ENCODE data around the gene RTN4RL2.

The RTN4RL2 gene

DNA sequence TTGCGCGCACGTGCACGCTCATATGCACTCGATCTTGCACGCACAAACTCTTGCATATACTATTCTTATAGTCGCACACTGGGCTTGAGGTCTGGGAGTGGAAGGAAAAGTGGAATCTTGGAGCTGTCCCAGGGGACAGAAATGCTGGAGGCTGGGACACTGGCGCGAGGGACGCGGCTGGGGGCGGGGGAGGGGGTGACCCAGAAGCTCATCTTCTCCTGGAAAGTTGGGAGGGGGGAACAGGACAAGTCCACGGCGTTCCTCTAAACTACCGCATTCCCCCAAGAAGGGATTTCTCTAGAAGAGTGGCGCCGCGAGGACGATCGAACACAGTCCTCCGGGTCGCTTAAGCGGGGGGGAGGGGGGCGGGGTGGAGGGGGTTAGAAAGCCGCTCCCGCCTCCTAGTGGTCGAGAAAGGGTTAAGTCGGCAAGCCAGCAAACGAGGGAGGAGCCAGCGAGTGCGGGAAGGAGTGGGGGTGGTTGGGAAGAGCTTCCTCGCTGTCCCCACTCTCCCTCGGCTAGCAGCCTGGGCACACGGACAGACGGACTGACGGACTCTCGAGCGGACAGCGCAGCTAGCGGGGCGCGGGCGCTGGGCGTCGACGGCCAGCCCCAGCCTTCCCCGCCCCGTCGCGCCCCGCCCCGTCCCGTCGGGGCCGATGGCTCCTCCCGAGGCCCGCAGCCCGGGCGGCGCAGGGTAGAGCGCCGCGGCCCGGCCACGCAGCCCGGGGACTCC lies at the start of gene RTN4RL2:
TSS of gene RTN4RL2 (plus strand) at position 507 of the 736 bp plus-strand sequence. CDS start 338 bp downstream, outside the sequence.
- intact Hi-C loops (cut with DNase I) = no loop called here
- DNase-seq = peak in 1 of 42 donors; percentile 38

DNA sequence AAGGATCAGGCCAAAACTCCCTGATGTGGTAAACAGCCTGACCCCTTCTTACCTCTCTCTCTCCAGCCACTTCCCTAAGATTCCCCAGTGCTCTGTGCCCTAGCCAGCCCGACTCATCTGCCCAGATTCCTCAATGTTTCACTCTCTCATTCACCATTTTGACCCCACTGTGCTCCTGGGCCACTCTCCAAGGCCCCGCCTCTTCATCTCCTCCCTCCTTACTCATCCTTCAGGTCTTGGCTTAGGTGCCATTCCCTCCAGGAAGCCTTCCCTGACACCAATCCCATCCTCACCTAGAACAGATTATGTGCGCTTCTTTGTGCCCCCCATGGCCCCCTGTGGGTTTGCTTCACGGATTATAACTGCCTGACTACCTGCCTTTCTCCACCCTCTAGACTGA lies 46.6 kb upstream of the RTN4RL2 start:
- DNase-seq = no peak
- intact Hi-C loops (cut with DNase I) = no loop called here

DNA sequence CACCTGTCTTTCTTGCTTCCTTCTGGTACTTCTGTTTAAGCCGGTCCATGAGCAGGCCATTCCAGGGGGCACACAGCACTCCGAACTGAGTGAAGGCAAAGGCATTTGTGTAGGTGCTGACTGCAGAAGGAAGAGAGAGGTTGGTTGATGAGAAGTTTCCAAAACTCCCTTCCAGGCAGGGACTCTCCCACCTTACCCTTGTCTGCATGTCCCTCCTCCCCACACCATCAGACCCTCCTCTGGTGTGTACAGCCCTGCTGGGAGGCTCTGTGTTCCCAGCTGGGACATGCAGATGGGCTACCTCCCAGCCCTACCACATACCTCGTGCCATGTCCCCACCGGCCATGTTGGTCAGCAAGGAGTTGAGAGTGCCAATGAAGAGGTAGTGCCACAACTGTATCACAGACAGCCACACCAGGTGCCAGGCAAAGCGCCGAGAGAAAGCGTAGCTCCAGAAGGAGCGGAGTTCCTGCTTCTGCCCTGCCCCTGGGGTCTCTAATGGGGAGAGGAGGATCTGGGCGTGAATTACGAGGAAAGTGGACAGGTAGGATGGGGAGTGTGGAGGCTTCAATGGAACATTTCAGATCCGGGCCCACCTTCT lies 45.6 kb upstream of the RTN4RL2 start:
- intact Hi-C loops (cut with DNase I) = no loop called here
- DNase-seq = no peak

DNA sequence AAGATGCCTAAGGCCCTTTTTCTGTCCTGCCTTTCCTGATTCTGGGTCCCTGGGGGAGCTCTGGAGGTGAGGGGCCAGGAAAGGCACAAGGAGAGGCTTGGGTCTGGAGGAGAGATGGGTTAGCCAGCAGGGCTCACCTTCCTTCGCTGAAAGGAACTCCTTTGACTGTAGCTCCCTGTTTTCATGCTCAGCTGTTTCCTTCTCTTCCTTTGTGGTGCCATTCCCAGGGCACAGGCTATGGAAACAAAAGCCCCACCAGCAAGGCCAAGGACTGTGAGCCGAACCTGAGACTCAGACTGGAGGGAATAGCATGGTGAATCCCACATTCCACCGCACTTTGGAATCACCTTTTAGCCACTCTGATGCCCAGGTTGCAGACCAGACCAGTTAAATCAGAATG lies 43.9 kb upstream of the RTN4RL2 start:
- intact Hi-C loops (cut with DNase I) = no loop called here
- DNase-seq = no peak

DNA sequence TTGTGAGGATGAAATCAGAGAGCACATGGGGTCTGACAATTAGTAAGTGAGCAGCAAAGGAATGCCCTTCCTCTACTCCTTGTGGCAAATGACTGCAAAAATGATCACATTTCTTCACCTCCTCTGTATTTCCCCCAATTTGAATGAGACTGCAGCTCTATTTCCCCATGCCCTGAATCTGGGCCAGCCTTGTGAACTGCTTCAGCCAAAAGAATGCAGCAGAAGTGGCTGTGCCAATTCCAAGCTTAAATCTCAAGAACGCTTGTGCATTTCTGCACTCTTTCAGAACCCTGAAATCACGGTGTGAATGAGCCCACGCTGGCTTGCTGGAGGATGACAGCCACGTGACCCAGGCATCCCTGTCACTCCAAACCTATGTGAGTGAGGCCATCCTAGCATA lies 43.3 kb upstream of the RTN4RL2 start:
- peak in 1 of 42 donors; percentile 8 for DNase-seq
- intact Hi-C loops (cut with DNase I) = no loop called here

DNA sequence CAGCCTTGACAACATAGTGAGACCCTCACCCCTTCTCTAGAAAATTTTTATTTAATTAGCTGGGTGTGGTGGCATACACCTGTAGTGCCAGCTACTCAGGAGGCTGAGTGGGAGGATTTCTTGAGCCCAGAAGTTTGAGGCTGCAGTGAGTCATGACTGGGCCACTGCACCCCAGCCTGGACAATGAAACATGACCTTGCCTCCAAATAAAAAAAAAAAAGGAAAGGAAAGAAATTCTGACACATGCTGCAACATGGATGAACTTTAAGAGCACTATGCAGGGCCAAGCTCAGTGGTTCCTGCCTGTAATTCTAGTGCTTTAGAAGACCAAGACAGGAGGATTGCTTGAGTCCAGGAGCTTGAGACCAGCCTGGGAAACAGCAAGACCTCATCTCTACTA lies 42.2 kb upstream of the RTN4RL2 start:
- intact Hi-C loops (cut with DNase I) = no loop called here
- DNase-seq = no peak

DNA sequence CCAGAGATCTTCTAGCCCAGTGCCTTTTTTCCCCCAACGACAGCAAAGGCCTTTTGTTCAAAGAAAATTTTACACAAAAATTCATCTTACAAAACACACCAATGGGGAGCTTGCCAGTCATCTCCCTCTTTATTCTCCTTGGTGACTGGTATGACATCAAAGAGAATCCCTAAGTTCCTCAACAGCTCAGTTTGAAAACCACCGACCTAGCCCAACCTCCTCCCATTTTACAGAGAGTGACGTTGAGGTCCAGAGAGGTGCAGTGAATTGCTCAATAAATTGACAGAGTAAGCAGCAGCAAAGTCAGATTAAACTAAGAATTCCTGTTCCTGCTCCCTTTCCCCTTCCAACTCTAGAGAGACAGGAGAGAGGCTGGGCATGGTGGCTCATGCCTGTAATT lies 41.2 kb upstream of the RTN4RL2 start:
- no peak for DNase-seq
- intact Hi-C loops (cut with DNase I) = no loop called here

DNA sequence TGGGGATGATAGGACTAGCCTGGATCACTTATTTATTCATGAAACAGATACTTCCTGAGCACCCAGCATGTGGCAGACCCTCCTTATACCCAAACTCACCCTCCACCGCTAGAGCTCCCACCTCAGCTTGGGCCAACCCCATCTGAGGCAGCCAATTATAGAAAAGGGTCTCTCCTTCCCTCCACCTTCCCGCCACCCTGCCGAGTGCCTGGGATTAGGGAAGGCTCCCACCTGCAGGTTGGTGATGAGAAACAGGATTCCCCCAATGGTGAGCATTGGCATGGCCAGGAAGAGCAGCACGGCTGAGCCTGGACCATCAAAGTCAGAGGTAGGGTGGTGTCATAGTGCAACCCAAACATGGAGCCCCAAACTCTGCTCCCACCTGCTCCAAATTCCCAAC lies 39.3 kb upstream of the RTN4RL2 start:
- intact Hi-C loops (cut with DNase I) = no loop called here

DNA sequence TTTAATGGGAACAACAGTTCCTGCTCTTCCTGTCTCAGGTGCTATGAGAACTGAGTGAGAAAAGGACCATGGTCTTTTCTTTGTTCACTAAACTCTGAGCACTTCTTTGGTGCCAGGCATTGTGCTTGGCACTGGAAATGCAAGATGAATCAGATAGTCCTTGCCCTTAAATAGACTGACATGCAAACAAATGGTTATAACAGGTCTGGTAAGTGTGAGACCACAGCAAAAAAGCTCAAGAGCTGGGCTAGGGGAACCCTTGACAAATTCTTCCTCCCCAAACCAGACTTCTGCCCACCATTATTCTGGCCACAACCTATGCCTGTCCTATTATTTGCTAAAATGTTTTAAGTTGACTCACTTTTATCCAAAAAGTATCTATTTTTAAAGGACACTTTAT lies 38.5 kb upstream of the RTN4RL2 start:
- intact Hi-C loops (cut with DNase I) = no loop called here
- no peak for DNase-seq

More for the DNA sequence above, 39.3 kb upstream of the RTN4RL2 start:
- no peak for DNase-seq

DNA sequence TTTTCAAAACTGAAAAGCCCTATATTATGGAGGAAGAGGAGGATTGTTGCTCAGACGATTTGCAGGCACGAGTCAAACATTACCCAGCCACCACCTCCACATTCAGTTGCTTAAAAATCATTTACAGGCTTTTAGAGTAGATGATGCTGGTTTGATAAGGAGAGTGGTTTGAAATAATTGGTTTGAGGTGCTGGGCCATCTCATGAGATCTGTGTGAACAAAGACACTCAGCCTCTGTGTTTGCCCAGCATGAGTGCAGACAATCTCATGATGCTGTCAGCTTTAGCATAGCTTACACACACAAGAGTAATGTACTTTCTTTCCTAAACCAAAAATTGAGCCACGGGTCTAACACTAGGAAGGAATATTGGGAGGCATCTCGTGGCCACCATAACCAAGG lies 37.7 kb upstream of the RTN4RL2 start:
- DNase-seq = no peak
- intact Hi-C loops (cut with DNase I) = no loop called here

DNA sequence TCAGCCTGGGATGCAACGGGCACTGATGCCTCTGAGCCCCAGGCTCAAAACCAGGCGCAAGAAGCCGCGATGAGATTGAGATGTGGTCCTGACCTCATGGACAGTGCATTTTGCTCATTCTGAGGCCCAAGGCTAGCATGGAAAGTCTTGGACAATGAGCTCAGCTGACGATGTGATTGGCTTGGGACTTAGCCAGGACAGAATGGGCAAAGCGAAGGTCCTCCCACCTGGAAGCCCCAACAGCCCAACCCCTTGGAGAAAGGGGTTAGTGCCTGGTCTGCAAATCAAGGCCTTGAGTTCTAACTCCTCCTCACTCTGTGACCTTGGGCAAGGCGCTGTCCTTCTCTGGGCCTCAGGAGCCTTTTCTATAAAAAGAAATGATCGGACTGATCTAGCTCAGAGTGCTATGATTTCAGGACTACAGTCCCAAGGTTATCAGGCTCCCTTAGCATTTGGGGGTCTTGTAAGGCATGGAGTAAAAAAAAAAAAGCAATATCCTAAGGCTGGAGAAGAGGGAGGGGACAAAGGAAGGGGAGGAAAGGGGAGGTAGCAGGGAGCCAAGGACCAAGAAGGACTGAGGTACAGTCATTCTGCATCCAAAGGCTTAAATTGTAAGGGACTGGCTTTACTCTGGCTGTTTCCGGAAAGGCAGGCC lies 36.1 kb upstream of the RTN4RL2 start:
- no peak for DNase-seq
- intact Hi-C loops (cut with DNase I) = no loop called here

DNA sequence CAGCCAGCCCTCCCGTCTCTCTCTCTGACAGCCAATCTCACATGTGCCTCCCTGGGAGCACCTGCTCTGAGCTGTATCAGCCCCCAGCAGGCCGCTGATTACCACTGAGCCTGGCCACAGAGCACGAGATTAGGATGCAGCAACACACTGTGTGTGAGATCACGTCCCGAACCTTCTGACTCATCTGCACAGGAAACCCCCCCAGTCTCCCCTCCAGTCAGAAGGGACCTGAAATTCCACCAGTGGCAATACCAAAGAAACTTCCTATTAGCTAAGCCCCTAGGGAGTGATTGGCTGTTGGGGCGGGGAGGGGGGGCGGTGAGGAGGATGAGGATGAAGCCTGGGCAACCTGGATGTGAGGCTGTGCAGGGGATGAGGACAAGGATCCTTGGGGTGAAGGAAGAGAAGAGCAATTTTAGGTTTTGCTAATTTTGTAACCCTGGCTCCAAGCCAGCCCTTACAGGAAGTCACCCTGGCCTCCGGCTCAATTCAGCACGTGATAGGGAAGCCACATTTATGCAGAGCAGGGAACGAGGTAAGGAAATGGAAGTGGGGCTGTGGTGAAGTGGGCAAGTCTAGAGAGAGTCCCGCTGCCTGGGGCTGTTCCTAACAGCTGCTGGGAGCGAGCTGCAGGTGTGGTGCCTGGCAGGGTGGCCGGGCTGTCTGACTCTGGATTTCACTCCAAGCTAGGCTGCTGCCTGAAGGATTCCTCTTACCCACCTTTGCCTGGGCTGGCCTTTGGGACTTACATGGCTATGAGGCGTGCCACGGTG lies 35.4 kb upstream of the RTN4RL2 start:
- peak in 11 of 42 donors; percentile 5 to 62 (median 32) for DNase-seq
- intact Hi-C loops (cut with DNase I) = no loop called here

DNA sequence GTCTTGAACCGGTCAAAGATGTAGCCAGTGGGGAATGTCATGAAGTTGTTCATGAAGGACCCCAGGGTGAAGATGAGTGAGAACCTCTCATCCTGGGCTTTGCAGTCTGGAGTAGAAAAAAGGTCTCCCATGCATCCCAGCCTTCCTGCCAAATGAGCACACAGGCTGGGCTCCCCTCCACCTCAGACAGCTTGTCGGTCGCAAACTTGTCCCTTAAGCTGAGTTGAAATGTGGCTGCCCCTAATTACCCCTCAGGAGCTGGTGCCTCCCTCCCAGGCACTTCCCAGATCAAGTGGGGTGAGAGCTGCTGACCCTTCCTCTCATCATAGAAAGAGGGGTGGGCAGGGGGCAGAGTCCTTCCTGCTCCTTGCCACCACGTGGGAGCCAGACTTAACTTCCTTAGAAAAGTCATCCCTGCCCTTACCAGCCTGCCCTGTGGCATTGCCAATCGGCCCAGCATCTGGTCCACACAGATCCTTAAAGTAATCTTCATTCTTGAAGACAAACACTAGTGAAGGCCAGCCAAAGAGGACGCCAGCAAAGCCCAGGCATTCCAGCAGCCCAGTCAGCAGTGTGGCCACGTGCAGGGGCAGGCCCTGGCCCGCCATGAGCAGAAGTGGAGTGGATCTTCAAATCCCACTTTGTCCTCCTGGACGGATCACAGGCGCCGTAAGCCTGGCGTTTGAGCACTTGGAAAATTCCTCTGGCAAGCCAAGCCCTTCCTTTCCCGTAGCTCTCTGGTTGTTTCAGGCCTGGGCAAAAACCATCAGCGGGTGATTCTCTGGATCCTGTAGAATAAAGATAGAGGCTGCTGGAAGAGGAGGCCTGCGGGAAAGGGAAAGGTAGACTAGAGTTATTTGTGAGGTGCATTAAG lies 34.5 kb upstream of the RTN4RL2 start:
- intact Hi-C loops (cut with DNase I) = no loop called here
- peak in 11 of 42 donors; percentile 20 to 53 (median 28) for DNase-seq

DNA sequence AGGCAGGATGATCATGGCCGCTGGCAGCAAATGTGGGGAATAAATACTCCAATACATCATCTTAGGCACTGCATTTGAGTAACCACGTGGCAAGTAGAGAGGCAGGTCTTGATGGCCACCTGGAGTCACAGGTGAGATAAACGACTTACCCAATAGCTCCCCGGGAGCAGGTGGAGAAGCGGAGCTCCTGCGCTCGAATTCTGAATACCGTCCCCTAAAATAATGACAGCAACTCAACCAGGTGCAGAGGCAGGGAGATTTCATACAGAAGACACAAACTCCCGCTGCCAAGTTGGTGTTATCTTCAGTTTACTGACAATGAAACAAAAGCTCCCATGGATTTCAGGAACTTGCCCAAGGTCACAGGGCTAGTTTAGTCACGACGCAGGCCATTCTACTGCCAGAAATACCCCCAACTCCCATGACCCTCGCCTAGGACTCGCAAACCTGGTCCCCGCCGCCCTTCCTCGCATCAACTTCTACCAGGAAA lies 33.8 kb upstream of the RTN4RL2 start:
- no peak for DNase-seq
- intact Hi-C loops (cut with DNase I) = no loop called here

DNA sequence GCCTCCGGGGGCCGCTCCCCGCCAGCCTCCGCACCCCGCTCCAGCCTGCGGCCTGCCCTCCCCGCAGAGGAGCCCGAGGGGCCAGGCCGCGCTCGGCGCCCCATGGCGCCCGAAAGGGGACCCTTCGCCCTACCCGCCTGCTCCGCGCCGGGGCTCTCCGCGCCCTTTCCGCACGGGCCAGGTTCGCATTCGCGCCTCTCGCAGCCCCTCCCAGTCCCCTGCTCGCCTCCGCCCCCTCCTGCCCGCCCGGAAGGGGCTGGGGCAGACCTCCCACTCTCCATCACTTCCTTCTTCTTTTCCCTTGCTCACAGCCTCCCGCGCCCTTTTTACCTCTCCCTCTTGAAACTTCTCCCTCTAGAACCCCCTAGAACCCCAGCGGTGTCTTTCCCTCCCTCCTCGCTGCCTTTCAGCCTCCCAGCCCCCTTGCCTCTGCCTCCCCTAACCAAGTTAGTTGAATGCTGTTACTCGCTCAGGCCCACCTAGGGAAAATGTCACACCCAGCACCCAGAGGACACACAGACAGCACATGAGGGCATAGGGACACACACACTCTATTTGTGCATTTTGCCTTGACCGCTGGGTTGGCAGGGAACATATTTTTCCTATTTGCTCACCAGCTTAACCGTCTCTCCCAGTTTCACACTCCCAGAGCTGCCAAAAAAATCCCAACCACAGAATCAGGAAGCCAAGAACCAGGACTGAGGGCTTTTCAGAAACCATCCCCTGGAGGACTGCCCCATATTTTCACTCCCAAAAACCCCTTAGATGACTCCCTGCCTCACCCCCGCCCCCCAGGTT lies 33.2 kb upstream of the RTN4RL2 start, which contains the start of gene SLC43A3:
TSS of gene SLC43A3 (minus strand) at position 193 of the 798 bp plus-strand sequence. CDS start 949 bp downstream, outside the sequence.
- intact Hi-C loops (cut with DNase I) = no loop called here
- peak in 38 of 42 donors; percentile 25 to 75 (median 48) for DNase-seq

DNA sequence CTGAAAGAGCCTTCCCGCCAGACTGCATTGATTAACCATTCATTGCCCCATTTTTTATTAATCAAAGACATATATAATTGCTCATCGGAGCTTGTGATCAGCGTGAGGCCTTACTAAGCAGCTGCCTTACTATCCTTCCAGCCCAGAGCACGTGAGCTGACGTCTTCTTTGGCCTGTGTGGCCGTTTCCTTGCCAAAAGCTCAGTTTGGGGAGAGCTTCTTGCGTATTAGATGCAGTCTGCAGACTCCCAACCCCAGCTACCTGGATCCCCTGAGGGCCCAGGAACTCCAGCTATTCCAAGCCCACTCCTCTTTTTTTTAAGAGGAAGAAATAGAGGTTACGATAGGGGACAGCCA lies 32.6 kb upstream of the RTN4RL2 start:
- intact Hi-C loops (cut with DNase I) = no loop called here
- DNase-seq = peak in 31 of 42 donors; percentile 22 to 81 (median 51)

DNA sequence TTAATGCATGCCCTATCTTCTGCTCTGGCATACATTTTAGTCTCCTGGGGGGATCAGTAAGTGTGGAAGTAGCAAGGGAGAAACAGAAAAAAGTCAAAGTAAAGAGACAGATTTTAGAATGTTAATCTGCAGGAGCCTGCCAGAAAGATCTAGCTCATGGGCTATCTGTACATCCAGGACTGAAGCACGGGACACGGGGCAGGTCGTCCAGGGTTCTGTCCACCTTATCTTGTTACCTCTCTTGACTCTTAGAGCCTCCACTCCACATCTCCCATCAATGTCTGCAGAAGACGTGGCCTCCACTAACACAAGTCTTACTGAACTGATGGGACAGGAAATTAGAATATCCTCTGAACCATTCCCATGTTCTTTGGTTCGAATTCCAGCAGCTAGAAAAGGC lies 31.7 kb upstream of the RTN4RL2 start:
- intact Hi-C loops (cut with DNase I) = no loop called here
- no peak for DNase-seq

DNA sequence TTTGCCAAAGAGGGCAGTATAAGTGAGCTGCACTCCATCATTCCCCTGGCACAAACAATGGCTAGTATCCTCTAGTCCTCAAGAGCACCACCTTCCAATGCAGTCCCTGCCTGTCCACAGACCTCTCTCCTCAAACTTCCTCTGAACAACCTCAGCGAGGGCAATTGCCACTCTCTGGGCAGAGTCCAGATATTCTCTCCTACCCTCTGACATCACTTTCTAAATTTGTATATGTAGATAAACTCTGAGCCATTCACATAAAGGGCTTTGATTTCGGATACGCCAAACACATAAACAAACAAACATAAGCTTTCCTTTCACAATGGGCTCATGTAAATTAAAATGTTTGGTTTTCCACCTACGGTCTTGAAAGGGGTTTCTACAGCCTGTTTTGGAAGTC lies 30.4 kb upstream of the RTN4RL2 start:
- intact Hi-C loops (cut with DNase I) = no loop called here

More for the DNA sequence above, 30.4 kb upstream of the RTN4RL2 start:
- DNase-seq = no peak

Data from head of caudate nucleus (tissue), 42 donors.